GM21737 (cell line): ENCODE data around the gene SYT12.

Experiments used
- ATAC-seq: cut with Tn5 transposase; IDR thresholded peaks from one replicate; pipeline ENCODE4 v1.9.1; 2021; ENCODE audit warnings: mild to moderate bottlenecking, moderate library complexity; ENCODE audit not compliant: unreplicated experiment

The SYT12 gene

GRCh38 chr11:67098799-67099429 is 76.0 kb downstream of the SYT12 start:
- no peak for ATAC-seq

GRCh38 chr11:67099831-67100324 is 76.9 kb downstream of the SYT12 start:
- no peak for ATAC-seq
